ENCODE results near the gene HINT3. TPM values are rescaled to one million over a fixed set of nuclear protein-coding genes. Genes with fewer than 3 reads are reported as not detected.

Gene HINT3
- total RNA-seq, 2 experiments from 2014 or later = 10.4 TPM

GRCh38 chr6:126026001-126026400 is 69.4 kb downstream of the HINT3 start:
- POLR2A ChIA-PET = no interaction called here
- H3K36me3 Mint-ChIP-seq (ENCODE audit: low read depth) = peaks cover 93% of the 10 kb centered on the region
- H3K27me3 Mint-ChIP-seq = no peaks in the 10 kb centered on the region

GRCh38 chr6:126027601-126028000 is 71.0 kb downstream of the HINT3 start:
- ChIA-PET CTCF (no interaction called here), POLR2A (no interaction called here)
- no peak for TF ChIP-seq CTCF (IDR thresholded peaks at IDR 0.05)
- no peak for DNase-seq
- H3K9me3 Mint-ChIP-seq = no peaks in the 10 kb centered on the region
- no peak for ATAC-seq (ENCODE audit: poor library complexity)
- Histone ChIP-seq H3K4me1 (ENCODE audit: insufficient read depth, low read length) (no peaks in the 10 kb centered on the region), H3K9me3 (ENCODE audit: control insufficient read depth in 1 of 2, insufficient read depth in 1 of 2, low read length in 2 of 2) (no peaks in the 10 kb centered on the region), H3K4me3 (ENCODE audit: low read length) (no peak overlapping the region), H3K27ac (ENCODE audit: low read depth in 1 of 2, low read length in 2 of 2) (no peak overlapping the region), H3K36me3 (ENCODE audit: insufficient read depth, low read length) (peaks cover 20% of the 10 kb centered on the region), H3K27me3 (ENCODE audit: control insufficient read depth in 1 of 2, insufficient read depth in 2 of 2, low read length in 2 of 2) (no peaks in the 10 kb centered on the region)
- H3K36me3 Mint-ChIP-seq (ENCODE audit: low read depth) = peaks cover 92% of the 10 kb centered on the region
- no peaks in the 10 kb centered on the region for H3K27me3 Mint-ChIP-seq
- intact Hi-C loops (cut with DNase I, micrococcal nuclease) = no loop called here
- no peaks in the 10 kb centered on the region for H3K4me1 Mint-ChIP-seq (ENCODE audit: low read depth)
- H3K27ac Mint-ChIP-seq = no peak overlapping the region
- no peak overlapping the region for H3K4me3 Mint-ChIP-seq

More at GRCh38 chr6:126026001-126026400, 69.4 kb downstream of the HINT3 start:
- intact Hi-C loops (cut with DNase I, micrococcal nuclease) = no loop called here
- no peaks in the 10 kb centered on the region for H3K9me3 Mint-ChIP-seq
- H3K4me3 Mint-ChIP-seq = no peak overlapping the region
- H3K27ac Mint-ChIP-seq = no peak overlapping the region
- TF ChIP-seq CTCF (IDR thresholded peaks at IDR 0.05) = no peak
- Histone ChIP-seq H3K36me3 (ENCODE audit: insufficient read depth, low read length) (peaks cover 32% of the 10 kb centered on the region), H3K4me1 (ENCODE audit: insufficient read depth, low read length) (no peaks in the 10 kb centered on the region), H3K27ac (ENCODE audit: low read depth in 1 of 2, low read length in 2 of 2) (no peak overlapping the region), H3K4me3 (ENCODE audit: low read length) (no peak overlapping the region), H3K27me3 (ENCODE audit: control insufficient read depth in 1 of 2, insufficient read depth in 2 of 2, low read length in 2 of 2) (no peaks in the 10 kb centered on the region), H3K9me3 (ENCODE audit: control insufficient read depth in 1 of 2, insufficient read depth in 1 of 2, low read length in 2 of 2) (no peaks in the 10 kb centered on the region)
- H3K4me1 Mint-ChIP-seq (ENCODE audit: low read depth) = no peaks in the 10 kb centered on the region
- no peak for ATAC-seq (ENCODE audit: poor library complexity)
- DNase-seq = no peak
- CTCF ChIA-PET = no interaction called here

Other genes with a start within 250 kb of the HINT3 start
- gene HEY2, start 207.1 kb upstream of the HINT3 start, total RNA-seq = under 1 TPM; 0.08 to 0.30 TPM
- gene NCOA7, start 165.8 kb upstream of the HINT3 start, total RNA-seq = 10 to 100 TPM; 34.6 to 35.7 TPM
- gene TRMT11, start 29.8 kb downstream of the HINT3 start, total RNA-seq = 10 to 100 TPM; 21.6 to 22.5 TPM

Measured in CD4-positive, alpha-beta T cell (primary cell).